Astrocyte (in vitro differentiated cells and primary cell): ENCODE measurements around the gene PFDN1.

Source experiments
- EZH2 ChIP-seq: IDR thresholded peaks from 2 replicates; pipeline ENCODE4 v1.6.1; 2012; ENCODE audit warnings: mild to moderate bottlenecking, low read length, inconsistent platforms; ENCODE audit not compliant: insufficient read depth
- TF ChIP-seq, protein P1 (sequence below): IDR thresholded peaks from 2 replicates; pipeline ENCODE4 v1.5.1; 2011; ENCODE audit warnings: low read depth, mild to moderate bottlenecking, inconsistent platforms, low read length, moderate library complexity; ENCODE audit not compliant: insufficient read depth

DNA sequence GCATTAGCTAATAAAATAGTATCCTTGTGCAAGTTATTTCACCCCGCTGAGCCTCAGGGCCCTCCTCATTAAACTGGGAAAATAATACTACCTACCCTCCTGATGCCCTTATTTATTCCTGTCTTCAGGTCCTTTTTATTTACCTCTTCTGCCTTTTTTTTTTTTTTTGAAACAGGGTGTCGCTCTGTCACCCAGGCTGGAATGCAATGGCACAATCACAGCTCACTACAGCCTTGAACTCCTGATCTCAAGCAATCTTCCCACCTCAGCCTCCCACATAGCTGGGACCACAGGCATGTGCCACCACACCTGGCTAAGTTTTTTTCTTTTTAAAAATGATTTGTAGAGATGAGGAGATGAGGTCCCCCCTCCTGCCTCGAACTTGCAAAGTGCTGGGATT lies 22.6 kb upstream of the PFDN1 start:
- TF ChIP-seq, protein P1, sequence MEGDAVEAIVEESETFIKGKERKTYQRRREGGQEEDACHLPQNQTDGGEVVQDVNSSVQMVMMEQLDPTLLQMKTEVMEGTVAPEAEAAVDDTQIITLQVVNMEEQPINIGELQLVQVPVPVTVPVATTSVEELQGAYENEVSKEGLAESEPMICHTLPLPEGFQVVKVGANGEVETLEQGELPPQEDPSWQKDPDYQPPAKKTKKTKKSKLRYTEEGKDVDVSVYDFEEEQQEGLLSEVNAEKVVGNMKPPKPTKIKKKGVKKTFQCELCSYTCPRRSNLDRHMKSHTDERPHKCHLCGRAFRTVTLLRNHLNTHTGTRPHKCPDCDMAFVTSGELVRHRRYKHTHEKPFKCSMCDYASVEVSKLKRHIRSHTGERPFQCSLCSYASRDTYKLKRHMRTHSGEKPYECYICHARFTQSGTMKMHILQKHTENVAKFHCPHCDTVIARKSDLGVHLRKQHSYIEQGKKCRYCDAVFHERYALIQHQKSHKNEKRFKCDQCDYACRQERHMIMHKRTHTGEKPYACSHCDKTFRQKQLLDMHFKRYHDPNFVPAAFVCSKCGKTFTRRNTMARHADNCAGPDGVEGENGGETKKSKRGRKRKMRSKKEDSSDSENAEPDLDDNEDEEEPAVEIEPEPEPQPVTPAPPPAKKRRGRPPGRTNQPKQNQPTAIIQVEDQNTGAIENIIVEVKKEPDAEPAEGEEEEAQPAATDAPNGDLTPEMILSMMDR = no peak
- TF ChIP-seq EZH2 = no peak
